A673 (cell line): ENCODE measurements around the gene STXBP2. TPM values are rescaled to one million over a fixed set of nuclear protein-coding genes. Genes with fewer than 3 reads are reported as not detected.

ENCODE experiments used
- BruUV-seq: library from RNA; stranded (reverse); fragments of 400-500 nt; replicated peaks from 2 replicates; lab custom pipeline; 2021; lab: Mats Ljungman, UMichigan
- CTCF ChIA-PET: fragments of 300-600 bp; sonication (Branson Sonifier 250); formaldehyde crosslinking; loops from one replicate; lab custom pipeline; 2022; ENCODE audit warnings: antibody characterized with exemption; lab: Charles Lee
- POLR2A ChIA-PET: fragments of 300-600 bp; sonication (Branson Sonifier 250); formaldehyde crosslinking; loops from one replicate; lab custom pipeline; 2022; ENCODE audit warnings: antibody characterized with exemption; ENCODE audit not compliant: low non-redundant PET; lab: Charles Lee
- DNase-seq: peaks from one replicate; pipeline ENCODE4 v3.0.0-alpha.2; 2015; ENCODE audit warnings: low spot score
- H3K27ac ChIP-seq: fragments of 200-600 bp; sonication (generic); 2 replicates; pipeline ENCODE4 v1.5.1; 2016; ENCODE audit warnings: mixed run types, low read depth, mild to moderate bottlenecking, mixed read lengths, antibody characterized with exemption, low read length; ENCODE audit not compliant: poor library complexity, severe bottlenecking
- H3K27me3 ChIP-seq: fragments of 200-600 bp; sonication (generic); replicated peaks from 2 replicates; pipeline ENCODE4 v1.6.1; 2017; ENCODE audit warnings: mixed run types, low read depth, mild to moderate bottlenecking, mixed read lengths, antibody characterized with exemption, low read length; ENCODE audit not compliant: insufficient read depth, poor library complexity
- H3K36me3 ChIP-seq: fragments of 200-600 bp; sonication (generic); 2 replicates; pipeline ENCODE4 v1.6.1; 2016; ENCODE audit warnings: mixed run types, mild to moderate bottlenecking, mixed read lengths, antibody characterized with exemption, low read length; ENCODE audit not compliant: insufficient read depth, poor library complexity, severe bottlenecking
- H3K4me1 ChIP-seq: fragments of 200-600 bp; sonication (generic); 2 replicates; pipeline ENCODE4 v1.6.1; 2017; ENCODE audit warnings: mixed run types, mild to moderate bottlenecking, mixed read lengths, antibody characterized with exemption, low read length; ENCODE audit not compliant: insufficient read depth, poor library complexity, severe bottlenecking
- H3K4me3 ChIP-seq: fragments of 200-600 bp; sonication (generic); 2 replicates; pipeline ENCODE4 v1.5.1; 2016; ENCODE audit warnings: low read depth, mixed run types, mild to moderate bottlenecking, mixed read lengths, low read length; ENCODE audit not compliant: poor library complexity, severe bottlenecking
- H3K9me3 ChIP-seq: fragments of 200-600 bp; sonication (generic); 2 replicates; pipeline ENCODE4 v1.6.1; 2016; ENCODE audit warnings: mixed run types, low read depth, mild to moderate bottlenecking, mixed read lengths, antibody characterized with exemption, low read length; ENCODE audit not compliant: poor library complexity, severe bottlenecking
- CTCF ChIP-seq: fragments of 300-800, 200-600 bp; sonication (generic); conservative IDR thresholded peaks from 2 replicates; pipeline ENCODE4 v1.5.1; 2017; ENCODE audit warnings: low read depth, mild to moderate bottlenecking, antibody characterized with exemption, low read length, moderate library complexity, mixed read lengths
- EZH2 ChIP-seq: fragments of 200-600 bp; sonication (generic); IDR thresholded peaks from 2 replicates; pipeline ENCODE4 v1.6.1; 2017; ENCODE audit warnings: borderline replicate concordance, low read depth, mild to moderate bottlenecking, mixed read lengths, antibody characterized with exemption, low read length; ENCODE audit not compliant: poor library complexity, severe bottlenecking
- intact Hi-C: fragments of 100-400 bp; cut with micrococcal nuclease; formaldehyde crosslinking; loops from one replicate; pipeline ENCODE4 v1.10.0; 2022; ENCODE audit not compliant: unreplicated experiment
- total RNA-seq: library from RNA; stranded (reverse); gene quantifications from 2 replicates; pipeline ENCODE4 v1.2.3, GENCODE V29; 2021

The STXBP2 gene
- total RNA-seq, 1 experiment from 2014 or later = 49.8 TPM

GRCh38 chr19:7638802-7639465, 2.0 kb downstream of the STXBP2 start:
- intact Hi-C loops = no loop called here
- POLR2A ChIA-PET = no interaction called here
- no peaks in the 10 kb centered on the region for H3K9me3 ChIP-seq
- H3K27ac ChIP-seq = no peak overlapping the region
- no peaks in the 10 kb centered on the region for H3K36me3 ChIP-seq
- CTCF ChIA-PET = no interaction called here
- H3K4me1 ChIP-seq = peaks cover 9% of the 10 kb centered on the region
- no peaks in the 10 kb centered on the region for H3K27me3 ChIP-seq
- H3K4me3 ChIP-seq = no peak overlapping the region
- BruUV-seq = no TSS peak
- TF ChIP-seq CTCF (no peak), EZH2 (no peak)
- no peak for DNase-seq

- no TSS peak for BruUV-seq
- H3K27ac ChIP-seq = no peak overlapping the region
- peaks cover 9% of the 10 kb centered on the region for H3K4me1 ChIP-seq
- ChIA-PET CTCF (no interaction called here), POLR2A (no interaction called here)
- H3K9me3 ChIP-seq = no peaks in the 10 kb centered on the region
- no peaks in the 10 kb centered on the region for H3K27me3 ChIP-seq
- no peak for TF ChIP-seq CTCF
- no peak for TF ChIP-seq EZH2
- no peaks in the 10 kb centered on the region for H3K36me3 ChIP-seq
- no peak for DNase-seq
- H3K4me3 ChIP-seq = no peak overlapping the region
- intact Hi-C loops = no loop called here
Observed at GRCh38 chr19:7639863-7640348, 3.0 kb downstream of the STXBP2 start.

- no peak for DNase-seq
- intact Hi-C loops = no loop called here
- no peak for TF ChIP-seq EZH2
- no peak for TF ChIP-seq CTCF
- BruUV-seq = no TSS peak
- POLR2A ChIA-PET = no interaction called here
- H3K4me3 ChIP-seq = no peak overlapping the region
- H3K9me3 ChIP-seq = no peaks in the 10 kb centered on the region
- H3K27ac ChIP-seq = no peak overlapping the region
- H3K27me3 ChIP-seq = no peaks in the 10 kb centered on the region
- H3K4me1 ChIP-seq = peaks cover 9% of the 10 kb centered on the region
- CTCF ChIA-PET = no interaction called here
- H3K36me3 ChIP-seq = no peaks in the 10 kb centered on the region
Observed at GRCh38 chr19:7640803-7641202, 3.9 kb downstream of the STXBP2 start.
